ENCODE results near the gene COL6A1. TPM values are rescaled to one million over a fixed set of nuclear protein-coding genes. Genes with fewer than 3 reads are reported as not detected.

Gene COL6A1
- total RNA-seq, 2 experiments from 2014 or later = 8.0 to 8.5 TPM

- POLR2A ChIA-PET = no interaction called here
- H3K27ac Mint-ChIP-seq = no peak overlapping the region
- no peak for ATAC-seq (ENCODE audit: poor library complexity)
- H3K36me3 ChIP-seq (ENCODE audit: insufficient read depth, low read length) = no peaks in the 10 kb centered on the region
- no peaks in the 10 kb centered on the region for H3K27me3 ChIP-seq (ENCODE audit: control insufficient read depth in 1 of 2, insufficient read depth in 2 of 2, low read length in 2 of 2)
- no peaks in the 10 kb centered on the region for H3K27me3 Mint-ChIP-seq
- TF ChIP-seq CTCF (IDR thresholded peaks at IDR 0.05) = no peak
- intact Hi-C loops (cut with DNase I, micrococcal nuclease) = no loop called here
- no peaks in the 10 kb centered on the region for H3K4me1 Mint-ChIP-seq (ENCODE audit: low read depth)
- CTCF ChIA-PET = no interaction called here
- no peaks in the 10 kb centered on the region for H3K4me1 ChIP-seq (ENCODE audit: insufficient read depth, low read length)
- H3K9me3 Mint-ChIP-seq = no peaks in the 10 kb centered on the region
- H3K4me3 Mint-ChIP-seq = no peak overlapping the region
- H3K4me3 ChIP-seq (ENCODE audit: low read length) = no peak overlapping the region
- H3K9me3 ChIP-seq (ENCODE audit: control insufficient read depth in 1 of 2, insufficient read depth in 1 of 2, low read length in 2 of 2) = peaks cover 0 to 47% of the 10 kb centered on the region in 2 experiments
- peak in 1 of 14 experiments; percentile 5 for DNase-seq
- no peaks in the 10 kb centered on the region for H3K36me3 Mint-ChIP-seq (ENCODE audit: low read depth)
- H3K27ac ChIP-seq (ENCODE audit: low read depth in 1 of 2, low read length in 2 of 2) = no peak overlapping the region
Observed at GRCh38 chr21:46000182-46000730, 18.7 kb downstream of the COL6A1 start.

- H3K27ac Mint-ChIP-seq = no peak overlapping the region
- Histone ChIP-seq H3K9me3 (ENCODE audit: control insufficient read depth in 1 of 2, insufficient read depth in 1 of 2, low read length in 2 of 2) (peaks cover 0 to 47% of the 10 kb centered on the region in 2 experiments), H3K36me3 (ENCODE audit: insufficient read depth, low read length) (no peaks in the 10 kb centered on the region), H3K4me3 (ENCODE audit: low read length) (no peak overlapping the region), H3K4me1 (ENCODE audit: insufficient read depth, low read length) (no peaks in the 10 kb centered on the region), H3K27me3 (ENCODE audit: control insufficient read depth in 1 of 2, insufficient read depth in 2 of 2, low read length in 2 of 2) (no peaks in the 10 kb centered on the region), H3K27ac (ENCODE audit: low read depth in 1 of 2, low read length in 2 of 2) (no peak overlapping the region)
- CTCF ChIA-PET = no interaction called here
- H3K9me3 Mint-ChIP-seq = no peaks in the 10 kb centered on the region
- intact Hi-C loops (cut with DNase I, micrococcal nuclease) = no loop called here
- POLR2A ChIA-PET = no interaction called here
- H3K36me3 Mint-ChIP-seq (ENCODE audit: low read depth) = no peaks in the 10 kb centered on the region
- H3K27me3 Mint-ChIP-seq = no peaks in the 10 kb centered on the region
- no peaks in the 10 kb centered on the region for H3K4me1 Mint-ChIP-seq (ENCODE audit: low read depth)
- DNase-seq (peak in 3 of 14 experiments; percentile 4 to 31 (median 16)), ATAC-seq (ENCODE audit: poor library complexity) (no peak)
- H3K4me3 Mint-ChIP-seq = no peak overlapping the region
- no peak for TF ChIP-seq CTCF (IDR thresholded peaks at IDR 0.05)
Observed at GRCh38 chr21:46000731-46001641, 19.4 kb downstream of the COL6A1 start.

GRCh38 chr21:46001821-46002681 lies 20.5 kb downstream of the COL6A1 start:
- H3K4me1 Mint-ChIP-seq (ENCODE audit: low read depth) = no peaks in the 10 kb centered on the region
- Histone ChIP-seq H3K4me3 (ENCODE audit: low read length) (no peak overlapping the region), H3K36me3 (ENCODE audit: insufficient read depth, low read length) (no peaks in the 10 kb centered on the region), H3K27me3 (ENCODE audit: control insufficient read depth in 1 of 2, insufficient read depth in 2 of 2, low read length in 2 of 2) (no peaks in the 10 kb centered on the region), H3K4me1 (ENCODE audit: insufficient read depth, low read length) (no peaks in the 10 kb centered on the region), H3K27ac (ENCODE audit: low read depth in 1 of 2, low read length in 2 of 2) (no peak overlapping the region), H3K9me3 (ENCODE audit: control insufficient read depth in 1 of 2, insufficient read depth in 1 of 2, low read length in 2 of 2) (peaks cover 0 to 55% of the 10 kb centered on the region in 2 experiments)
- no peaks in the 10 kb centered on the region for H3K27me3 Mint-ChIP-seq
- no peaks in the 10 kb centered on the region for H3K36me3 Mint-ChIP-seq (ENCODE audit: low read depth)
- H3K9me3 Mint-ChIP-seq = no peaks in the 10 kb centered on the region
- TF ChIP-seq CTCF (IDR thresholded peaks at IDR 0.05) = no peak
- intact Hi-C loops (cut with DNase I, micrococcal nuclease) = no loop called here
- peak in 2 of 14 experiments; percentile 3 to 12 for DNase-seq
- H3K4me3 Mint-ChIP-seq = no peak overlapping the region
- ChIA-PET POLR2A (no interaction called here), CTCF (no interaction called here)
- no peak for ATAC-seq (ENCODE audit: poor library complexity)
- no peak overlapping the region for H3K27ac Mint-ChIP-seq

All from CD4-positive, alpha-beta T cell (primary cell).